ENCODE measurements around the gene KCNK13.
"Not testable (repeated sequence)": the region's sequence is repeated elsewhere in the genome, so short reads cannot be mapped to it uniquely, and the experiment has no call there.

GRCh38 chr14:90229942-90230341 is 168.1 kb downstream of the KCNK13 start:
- TF ChIP-seq CTCF, POLR2A, EP300 (IDR thresholded peaks at IDR 0.05): not testable (repeated sequence)

All from gastroesophageal sphincter (tissue), 3 donors.